Posterior vena cava (tissue), 2 donors: ENCODE data around the gene RABGGTA. TPM values are rescaled to one million over a fixed set of nuclear protein-coding genes. Genes with fewer than 3 reads are reported as not detected.
A peak's percentile ranks its signal among the peaks of the same experiment; 100 is the strongest.

Experiments
- DNase-seq: peaks from one replicate; pipeline ENCODE4 v3.0.0-alpha.2; 2020; ENCODE audit warnings: low spot score
- intact Hi-C, 2 donors: fragments of 100-400 bp; cut with DNase I; formaldehyde crosslinking; loops; one replicate each; pipeline versions ENCODE4 v1.14.1 to v1.14.2; 2022 to 2023
- total RNA-seq, 2 donors: library from RNA; stranded (reverse); fragmentation: NEBNext Ultra II Directional; extraction: Animal tissue kit (Norgen Biotek cat#: 25700); gene quantifications; one replicate each; pipeline ENCODE4 v1.2.1, GENCODE V29; 2021
- donor health status: DM: yes; HTN: yes; CAD: no.
- donor health status: DM: yes; HTN: yes; CAD: no.

RABGGTA gene
- total RNA-seq, 2 donors from 2014 or later, result 14.5 to 17.3 TPM

DNA sequence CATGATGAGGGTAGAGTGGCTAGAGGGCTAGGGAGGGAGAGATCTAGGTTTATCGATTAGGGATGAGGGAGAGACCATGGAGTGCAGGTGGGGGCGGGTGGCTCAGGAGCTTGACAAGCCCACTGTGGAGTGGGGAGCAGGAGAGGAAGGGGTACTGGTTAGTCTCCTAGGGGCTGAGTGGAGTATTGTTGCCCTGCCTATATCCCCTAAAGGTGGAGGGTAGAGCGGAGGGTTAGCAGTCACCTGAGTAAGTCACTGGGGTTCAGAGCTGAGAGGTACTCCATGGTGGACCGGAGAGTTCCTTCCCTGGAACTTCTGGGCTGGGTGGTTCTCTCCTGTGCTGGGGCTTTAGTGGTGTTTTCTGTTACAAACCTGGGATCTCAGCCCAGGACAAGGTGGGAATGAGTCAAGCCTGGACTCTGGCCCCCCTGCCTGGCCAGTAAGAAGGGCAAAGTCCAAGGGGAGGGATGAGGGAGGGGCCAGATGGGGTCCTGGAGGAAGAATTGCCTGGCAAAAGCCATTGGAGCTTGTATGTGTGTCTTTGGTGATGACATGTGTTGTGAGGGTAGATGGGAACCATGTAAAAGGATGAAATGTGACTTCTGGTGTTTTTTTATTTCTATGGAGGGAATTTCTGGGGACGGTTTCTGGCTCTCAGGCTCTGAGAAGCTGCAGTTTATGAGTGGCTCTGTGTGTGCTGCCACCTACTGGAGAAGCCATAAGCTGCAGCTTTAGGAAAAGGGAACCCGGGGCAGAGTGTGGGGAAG is 36.4 kb upstream of the RABGGTA start, which contains the start of gene CIDEB:
CIDEB (minus strand) TSS at position 403 of the 767 bp plus-strand sequence; CDS start at position 284, 119 bp downstream.
- DNase-seq, result no peak

GRCh38 chr14:24307156-24307574 is 35.8 kb upstream of the RABGGTA start:
- intact Hi-C loops, result loop anchor here in 1 of 2 donors (10.0 kb wide), 1 partner anchor 52 kb away; no protein-coding TSS in a partner anchor
- DNase-seq, result no peak

More for the DNA sequence above, 36.4 kb upstream of the RABGGTA start, which contains the start of gene CIDEB:
- intact Hi-C loops, result loop anchor here in 1 of 2 donors (10.0 kb wide), 1 partner anchor 53 kb away; no protein-coding TSS in a partner anchor

GRCh38 chr14:24304019-24304387 is 32.6 kb upstream of the RABGGTA start:
- intact Hi-C loops, result loop anchor here in 1 of 2 donors (10.0 kb wide), 1 partner anchor 49 kb away; no protein-coding TSS in a partner anchor
- DNase-seq, result no peak

DNA sequence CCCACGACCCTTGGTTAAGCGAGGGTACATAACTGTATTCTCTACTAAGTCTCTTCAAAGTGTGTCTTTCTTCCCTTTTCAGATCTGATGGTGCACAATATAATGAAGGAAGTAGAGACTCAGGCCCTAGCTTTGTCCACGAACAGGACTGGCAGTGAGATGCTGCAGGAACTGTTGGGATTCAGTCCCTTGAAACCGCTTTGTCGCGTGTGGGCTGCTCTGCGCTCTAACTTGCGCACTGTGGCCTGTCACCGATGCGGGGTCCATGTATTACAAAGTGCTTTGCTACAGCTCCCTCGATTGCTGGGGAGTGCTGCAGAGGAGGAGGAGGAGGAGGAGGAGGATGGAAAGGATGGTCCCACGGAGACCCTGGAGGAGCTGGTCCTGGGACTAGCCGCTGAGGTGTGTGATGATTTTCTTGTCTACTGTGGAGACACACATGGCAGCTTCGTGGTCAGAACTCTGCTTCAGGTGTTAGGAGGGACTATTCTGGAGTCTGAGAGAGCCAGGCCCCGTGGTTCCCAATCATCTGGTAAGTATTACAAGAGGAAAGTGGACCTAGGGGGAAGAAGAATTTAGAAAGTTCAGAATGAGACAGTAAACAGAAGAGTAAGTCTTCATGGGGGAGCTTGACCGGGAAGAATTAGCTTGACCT is 29.1 kb upstream of the RABGGTA start:
- no peak for DNase-seq
- intact Hi-C loops, result loop anchor here in 1 of 2 donors (10.0 kb wide), 1 partner anchor 46 kb away; no protein-coding TSS in a partner anchor

DNA sequence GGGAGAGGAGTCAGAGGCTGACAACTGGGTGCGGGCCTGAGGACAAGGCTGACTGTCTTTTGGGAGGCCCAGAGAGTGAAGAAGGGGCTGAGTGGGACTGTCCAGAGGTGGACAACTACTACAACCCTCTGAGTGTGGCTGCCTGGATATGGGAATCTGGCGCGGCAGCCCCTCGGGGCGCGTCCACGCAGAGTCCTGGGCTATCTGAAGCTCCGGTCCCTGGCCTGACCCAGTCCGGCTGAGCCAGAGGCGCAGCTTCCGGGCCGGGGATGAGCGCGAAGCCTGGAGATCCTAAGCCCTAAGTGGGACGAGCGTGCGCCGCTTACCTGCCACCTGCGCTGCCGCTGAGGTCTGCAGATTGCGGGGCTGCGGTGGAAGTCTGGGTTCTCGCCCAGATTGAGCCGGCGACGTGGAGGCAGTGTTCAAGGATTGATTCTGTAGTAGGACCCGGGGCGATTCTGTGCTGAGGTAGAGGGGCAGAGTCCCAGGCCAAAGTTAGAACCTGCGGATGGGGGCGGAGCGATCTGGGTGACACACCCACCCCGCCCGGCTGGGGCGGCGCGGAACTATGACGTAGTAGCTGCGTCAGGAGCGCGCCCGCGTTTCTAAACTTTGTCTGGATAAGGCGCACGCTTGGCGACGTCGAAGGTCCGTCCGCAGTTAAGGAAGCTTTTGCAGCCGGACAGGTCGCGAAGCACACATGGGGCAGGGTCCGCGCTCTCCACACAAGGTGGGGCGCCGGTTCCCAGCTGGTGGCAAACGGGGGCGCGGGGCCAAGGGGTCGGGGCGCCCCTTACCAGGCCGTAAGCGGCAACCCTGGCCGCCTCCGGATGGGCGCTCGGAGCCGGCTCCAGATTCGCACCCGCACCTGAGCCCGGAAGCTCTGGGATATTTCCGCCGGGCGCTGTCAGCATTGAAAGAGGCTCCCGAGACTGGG is 28.1 kb upstream of the RABGGTA start, which contains the start of the genes DHRS1 and NOP9:
DHRS1 (minus strand) TSS at position 526 of the 937 bp plus-strand sequence. CDS start 674 bp downstream, outside the sequence.
NOP9 (plus strand) TSS at position 596 of the 937 bp plus-strand sequence; CDS start at position 701, 105 bp downstream.
- intact Hi-C loops, result loop anchor here in 1 of 2 donors (10.0 kb wide), 1 partner anchor 45 kb away; no protein-coding TSS in a partner anchor
- DNase-seq, result peak; percentile 98

DNA sequence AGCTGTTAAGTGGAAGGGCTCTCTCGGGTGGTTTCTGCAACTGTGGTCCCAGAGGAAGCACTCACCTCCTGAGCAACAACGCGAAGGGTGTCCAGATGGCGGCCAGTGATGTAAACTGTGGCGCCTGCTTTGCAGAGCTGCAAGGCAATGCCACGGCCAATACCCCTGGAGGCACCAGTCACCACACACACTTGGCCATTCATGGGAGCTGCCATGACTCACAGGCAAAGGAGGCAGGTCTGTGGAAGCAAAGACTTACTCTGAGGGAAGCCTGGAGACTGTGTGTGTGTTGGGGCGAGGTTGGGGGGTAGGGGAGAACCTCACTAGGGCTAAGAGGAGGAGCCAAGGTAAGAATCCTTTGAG is 27.5 kb upstream of the RABGGTA start:
- intact Hi-C loops, result no loop called here
- no peak for DNase-seq

DNA sequence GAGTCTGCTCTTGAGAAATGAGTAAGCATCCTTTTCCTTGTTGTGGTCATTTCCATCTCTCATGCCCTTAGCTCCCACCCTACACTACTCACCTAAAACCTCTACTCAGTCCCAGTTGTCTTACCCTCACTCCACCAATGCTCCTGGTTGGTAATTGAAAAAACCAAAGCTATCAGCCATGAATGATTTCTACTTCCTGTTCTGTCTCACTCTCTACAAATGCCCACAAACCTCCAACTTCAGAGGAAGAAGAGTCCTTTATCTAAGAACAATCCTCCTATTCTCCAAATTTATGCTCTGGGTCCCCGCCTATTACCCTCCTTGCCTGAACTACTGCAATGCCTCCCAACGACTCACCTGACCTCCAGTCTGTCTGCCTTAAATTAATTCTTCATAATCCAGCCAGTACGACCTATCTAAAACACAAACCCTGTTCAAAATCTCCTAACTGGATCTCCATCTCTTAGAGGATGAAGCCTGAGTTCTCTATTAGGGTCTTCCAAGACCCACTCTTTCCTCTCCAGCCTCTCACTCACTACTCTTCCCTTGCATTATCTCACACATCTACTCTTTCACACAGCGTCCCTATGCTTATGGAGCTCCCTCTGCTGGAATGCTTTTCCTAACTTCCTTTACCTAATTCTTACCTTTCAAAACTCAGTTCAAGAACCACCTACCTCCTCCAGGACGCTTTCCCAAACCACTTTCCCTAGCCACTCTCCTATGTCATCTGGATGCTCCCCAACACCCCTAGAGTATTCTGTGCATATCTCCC is 26.0 kb upstream of the RABGGTA start:
- intact Hi-C loops, result loop anchor here in 1 of 2 donors (2.0 kb wide), 1 partner anchor 55 kb away; the partner anchor contains the start of gene TINF2

DNA sequence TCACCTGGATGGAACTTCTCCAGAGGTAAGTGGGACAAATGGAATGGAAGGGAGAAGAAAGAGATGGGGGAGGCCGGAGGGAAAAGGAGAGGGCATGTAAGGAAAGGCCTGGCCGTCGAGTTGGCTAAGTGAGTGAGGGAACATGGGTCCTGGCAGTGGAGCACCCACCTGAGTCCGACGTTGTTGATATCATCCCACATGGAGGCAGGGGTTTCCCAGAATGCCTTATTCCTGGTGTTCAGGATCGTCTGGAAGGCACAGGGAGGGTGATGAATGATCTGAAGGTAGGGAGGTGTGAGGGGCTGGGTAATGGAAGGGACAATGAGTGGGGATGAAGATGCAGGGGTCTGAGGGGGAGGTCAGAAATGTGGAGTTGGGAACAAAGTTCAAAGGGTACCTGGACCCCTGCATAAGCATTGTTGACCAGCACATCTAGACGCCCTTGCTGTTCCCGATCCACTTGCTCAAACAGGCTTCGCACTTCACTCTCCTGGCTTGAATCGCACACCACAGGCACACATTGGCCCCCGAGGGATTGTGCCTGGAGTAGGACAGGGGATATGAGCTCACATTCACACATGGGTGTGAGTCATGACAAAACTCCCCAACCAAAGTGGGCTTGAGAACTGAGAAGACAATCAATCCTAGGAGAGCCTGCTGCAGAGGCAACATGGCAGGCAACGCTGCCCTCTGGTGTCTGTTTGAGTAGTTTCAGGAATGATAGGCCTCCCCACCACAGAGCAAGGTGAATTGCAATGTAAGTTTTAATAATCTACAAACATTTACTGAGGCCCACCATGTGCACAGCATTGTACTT is 25.2 kb upstream of the RABGGTA start:
- no peak for DNase-seq
- intact Hi-C loops, result loop anchor here in 1 of 2 donors (2.0 kb wide), 1 partner anchor 54 kb away; the partner anchor contains the start of gene TINF2

More for the DNA sequence above, 26.0 kb upstream of the RABGGTA start:
- DNase-seq, result no peak

GRCh38 chr14:24293525-24293924 is 22.1 kb upstream of the RABGGTA start:
- intact Hi-C loops, result no loop called here
- DNase-seq, result no peak

GRCh38 chr14:24292118-24292807 is 20.9 kb upstream of the RABGGTA start:
- intact Hi-C loops, result no loop called here
- DNase-seq, result no peak

DNA sequence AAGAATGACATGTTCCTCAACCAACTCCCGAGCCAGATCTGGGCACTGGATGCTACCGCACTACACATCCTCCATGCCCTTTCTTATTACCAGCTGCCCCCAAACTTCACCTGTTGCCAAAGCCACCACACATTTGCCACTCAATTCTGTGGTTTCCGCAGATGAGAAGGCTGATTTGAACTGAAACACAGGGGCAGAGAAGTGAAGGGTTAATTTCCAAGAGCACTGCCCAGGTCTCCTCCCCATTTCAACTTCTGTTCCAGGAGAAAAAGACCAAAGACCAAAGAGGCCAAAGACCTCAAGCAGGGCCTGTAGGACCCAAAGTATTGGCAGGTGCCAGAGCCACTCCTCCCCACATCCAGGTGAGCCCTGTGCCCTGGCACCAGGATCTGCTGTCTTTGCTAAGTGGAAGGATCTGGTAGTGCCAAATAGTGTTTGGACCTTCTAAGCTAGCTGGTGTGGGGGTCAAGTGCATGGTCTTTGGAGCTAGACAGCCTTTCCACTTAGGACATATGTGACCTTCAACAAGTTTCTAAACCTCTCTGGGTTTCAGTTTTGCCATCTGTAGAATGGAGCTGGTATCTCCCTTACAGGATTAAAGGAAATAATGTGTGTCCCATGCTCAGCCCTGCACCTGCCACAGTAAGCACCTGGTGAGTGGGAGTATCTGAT is 20.2 kb upstream of the RABGGTA start:
- no peak for DNase-seq
- intact Hi-C loops, result no loop called here

DNA sequence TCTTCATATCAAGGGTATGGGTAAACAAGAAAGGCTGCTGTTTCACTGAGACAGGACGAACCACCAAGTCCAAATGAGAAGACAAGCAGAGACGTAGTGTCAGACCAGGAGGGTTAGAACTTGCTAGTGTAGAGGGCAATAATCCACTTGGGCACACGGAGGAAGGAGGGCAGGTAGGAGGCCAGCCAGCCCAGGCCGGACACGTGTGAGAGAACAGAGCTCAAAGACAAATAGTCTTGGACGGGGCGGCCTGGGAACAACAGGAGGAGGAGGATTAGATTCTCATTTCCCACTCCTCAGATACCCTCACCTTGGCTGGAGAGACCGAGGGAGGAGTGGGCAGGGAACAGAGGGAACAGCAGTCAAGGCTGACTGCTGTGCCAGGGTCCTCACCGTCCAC is 19.3 kb upstream of the RABGGTA start:
- no peak for DNase-seq
- intact Hi-C loops, result no loop called here

- DNase-seq, result no peak
- intact Hi-C loops, result no loop called here
Measured at GRCh38 chr14:24289649-24290280, 18.4 kb upstream of the RABGGTA start.

GRCh38 chr14:24286996-24287395 is 15.6 kb upstream of the RABGGTA start:
- intact Hi-C loops, result no loop called here
- DNase-seq, result no peak

DNA sequence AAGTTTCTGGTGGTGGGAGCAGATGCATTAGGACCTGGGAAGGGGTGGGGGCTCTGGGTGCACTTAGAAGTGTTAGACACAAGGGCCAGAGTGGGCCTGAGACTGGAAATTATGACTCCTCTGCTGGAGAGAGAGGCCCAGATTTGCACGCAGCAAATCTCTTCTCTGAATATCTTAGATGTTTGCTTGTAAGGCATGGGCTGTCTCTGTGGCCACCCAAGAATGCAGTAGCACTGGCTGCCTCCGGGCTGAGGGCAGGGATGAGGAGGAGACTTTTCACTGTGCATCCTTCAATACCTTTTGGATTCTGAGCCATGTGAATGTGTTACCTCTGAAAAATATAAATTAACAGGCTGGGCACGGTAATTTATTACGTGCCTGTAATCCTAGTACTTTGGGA is 14.0 kb upstream of the RABGGTA start:
- intact Hi-C loops, result no loop called here

More for the DNA sequence above, 14.0 kb upstream of the RABGGTA start:
- no peak for DNase-seq
